Right ventricle myocardium superior (tissue), 1 donor: ENCODE results near the gene AHSA1. TPM values are rescaled to one million over a fixed set of nuclear protein-coding genes. Genes with fewer than 3 reads are reported as not detected.
A peak's percentile ranks its signal among the peaks of the same experiment; 100 is the strongest.
"Not testable (repeated sequence)": the region's sequence is repeated elsewhere in the genome, so short reads cannot be mapped to it uniquely, and the experiment has no call there.

Experiments
- ATAC-seq: fragments of 200-7000 bp; cut with Tn5 transposase; one replicate; pipeline ENCODE4 v1.9.1; 2020; ENCODE audit warnings: mild to moderate bottlenecking; ENCODE audit not compliant: poor library complexity
- DNase-seq: peaks from one replicate; pipeline ENCODE4 v3.0.0-alpha.2; 2020
- intact Hi-C: fragments of 100-400 bp; cut with DNase I; formaldehyde crosslinking; loops from one replicate; pipeline ENCODE4 v1.11.2; 2022
- long read RNA-seq: library from polyadenylated mRNA; unstranded; transcript quantifications from one replicate; pipeline ENCODE4 v2.0.0, GENCODE V29; 2021
- total RNA-seq: library from RNA; stranded (reverse); fragmentation: NEBNext Ultra II Directional; extraction: Animal tissue kit (Norgen Biotek cat#: 25700); gene quantifications from one replicate; pipeline ENCODE4 v1.2.1, GENCODE V29; 2021
- donor health status: DM: no; HTN: yes; CAD: no; lungs with severe emphysema.

Gene AHSA1
- 205 TPM for total RNA-seq
- long read RNA-seq, transcript AHSA1-201 (9 exons, 1,402 nt), result major isoform, 118 of 124 reads
- long read RNA-seq, partial matches to known transcripts, result 1 of 124 reads
- long read RNA-seq, other reads (novel, unspliced or antisense), result 3 of 124 reads

GRCh38 chr14:77457522-77458248, at the start of gene AHSA1, which contains the start of gene VIPAS39:
Gene AHSA1, plus strand, starts transcription at chr14:77458093. Its CDS starts 97 bp downstream, at chr14:77458190.
Gene VIPAS39, minus strand, starts transcription at chr14:77457601. Its CDS starts 3,499 bp downstream, at chr14:77454102.
- intact Hi-C loops, result no loop called here
- ATAC-seq, result peak; percentile 99
- peak; percentile 95 for DNase-seq

GRCh38 chr14:77409131-77409533, 48.8 kb upstream of the AHSA1 start:
- ATAC-seq (no peak), DNase-seq (no peak)
- intact Hi-C loops, result no loop called here

GRCh38 chr14:77415403-77416030, 42.4 kb upstream of the AHSA1 start:
- intact Hi-C loops, ATAC-seq, DNase-seq: not testable (repeated sequence)

- ATAC-seq, intact Hi-C loops, DNase-seq: not testable (repeated sequence)
Observed at GRCh38 chr14:77416098-77416497, 41.8 kb upstream of the AHSA1 start.

GRCh38 chr14:77416836-77417235, 41.1 kb upstream of the AHSA1 start:
- intact Hi-C loops, result no loop called here
- DNase-seq (no peak), ATAC-seq (no peak)

GRCh38 chr14:77421201-77421600, 36.7 kb upstream of the AHSA1 start:
- intact Hi-C loops, result no loop called here
- no peak for DNase-seq
- no peak for ATAC-seq

GRCh38 chr14:77423423-77423822, 34.5 kb upstream of the AHSA1 start, which contains the start of gene NOXRED1:
Gene NOXRED1, minus strand, starts transcription at chr14:77423523. Its CDS starts 634 bp downstream, at chr14:77422889.
- ATAC-seq, result no peak

GRCh38 chr14:77424862-77425261, 33.0 kb upstream of the AHSA1 start:
- ATAC-seq (no peak), DNase-seq (no peak)
- intact Hi-C loops, result no loop called here

More at GRCh38 chr14:77423423-77423822, 34.5 kb upstream of the AHSA1 start, which contains the start of gene NOXRED1:
- intact Hi-C loops, result no loop called here
- DNase-seq, result no peak

- intact Hi-C loops, result no loop called here
- no peak for DNase-seq
- ATAC-seq, result no peak
Observed at GRCh38 chr14:77426396-77426795, 31.5 kb upstream of the AHSA1 start.

GRCh38 chr14:77436042-77436441, 21.9 kb upstream of the AHSA1 start:
- DNase-seq, result no peak
- ATAC-seq, result no peak
- intact Hi-C loops, result no loop called here

- DNase-seq (no peak), ATAC-seq (no peak)
Observed at GRCh38 chr14:77438596-77438995, 19.3 kb upstream of the AHSA1 start.

GRCh38 chr14:77439861-77440260, 18.0 kb upstream of the AHSA1 start:
- ATAC-seq (no peak), DNase-seq (no peak)
- intact Hi-C loops, result no loop called here

More at GRCh38 chr14:77438596-77438995, 19.3 kb upstream of the AHSA1 start:
- intact Hi-C loops, result no loop called here

GRCh38 chr14:77442196-77442595, 15.7 kb upstream of the AHSA1 start:
- ATAC-seq (peak; percentile 66), DNase-seq (no peak)
- intact Hi-C loops, result no loop called here

- ATAC-seq (no peak), DNase-seq (no peak)
- intact Hi-C loops, result no loop called here
Observed at GRCh38 chr14:77455966-77456640, 1.8 kb upstream of the AHSA1 start.

GRCh38 chr14:77457115-77457521, 775 bp upstream of the AHSA1 start:
- intact Hi-C loops, result no loop called here
- DNase-seq (no peak), ATAC-seq (no peak)

GRCh38 chr14:77458249-77458950, 507 bp downstream of the AHSA1 start:
- intact Hi-C loops, result no loop called here
- peak; percentile 31 for ATAC-seq
- no peak for DNase-seq

- intact Hi-C loops, result no loop called here
- no peak for DNase-seq
- no peak for ATAC-seq
Observed at GRCh38 chr14:77459072-77459723, 1.3 kb downstream of the AHSA1 start.

GRCh38 chr14:77467801-77468200, 9.9 kb downstream of the AHSA1 start:
- intact Hi-C loops, result no loop called here
- DNase-seq (no peak), ATAC-seq (no peak)
